ENCODE data around the gene DISC1.

GRCh38 chr1:231862611-231863010 lies 236.0 kb downstream of the DISC1 start:
- TF ChIP-seq CTCF (IDR thresholded peaks at IDR 0.05) (no peak), POLR2A (IDR thresholded peaks at IDR 0.05) (no peak)
